ENCODE data around the gene GLMN.

Gene GLMN

GRCh38 chr1:92240034-92240433, 58.8 kb downstream of the GLMN start:
- in situ Hi-C loops (cut with MboI; ENCODE audit: low pct_unique_long_range_greater_than_20kb, low sequenced_read_pairs, unreplicated experiment), result no loop called here
- no peak for TF ChIP-seq CTCF (IDR thresholded peaks at IDR 0.05; ENCODE audit: extremely low read depth, insufficient read depth, missing control alignments)
- no peak for DNase-seq (ENCODE audit: low spot score)

GRCh38 chr1:92230736-92231135, 68.1 kb downstream of the GLMN start:
- no peak for DNase-seq (ENCODE audit: low spot score)
- in situ Hi-C loops (cut with MboI; ENCODE audit: low pct_unique_long_range_greater_than_20kb, low sequenced_read_pairs, unreplicated experiment), result no loop called here
- no peak for TF ChIP-seq CTCF (IDR thresholded peaks at IDR 0.05; ENCODE audit: extremely low read depth, insufficient read depth, missing control alignments)

- DNase-seq (ENCODE audit: low spot score), result no peak
- in situ Hi-C loops (cut with MboI; ENCODE audit: low pct_unique_long_range_greater_than_20kb, low sequenced_read_pairs, unreplicated experiment), result no loop called here
- no peak for TF ChIP-seq CTCF (IDR thresholded peaks at IDR 0.05; ENCODE audit: extremely low read depth, insufficient read depth, missing control alignments)
Measured at GRCh38 chr1:92228401-92228800, 70.4 kb downstream of the GLMN start.

- in situ Hi-C loops (cut with MboI; ENCODE audit: low pct_unique_long_range_greater_than_20kb, low sequenced_read_pairs, unreplicated experiment), result no loop called here
- TF ChIP-seq CTCF (IDR thresholded peaks at IDR 0.05; ENCODE audit: extremely low read depth, insufficient read depth, missing control alignments), result no peak
- no peak for DNase-seq (ENCODE audit: low spot score)
Measured at GRCh38 chr1:92219028-92219427, 79.8 kb downstream of the GLMN start.

GRCh38 chr1:92218559-92218958, 80.2 kb downstream of the GLMN start:
- no peak for DNase-seq (ENCODE audit: low spot score)
- in situ Hi-C loops (cut with MboI; ENCODE audit: low pct_unique_long_range_greater_than_20kb, low sequenced_read_pairs, unreplicated experiment), result no loop called here
- no peak for TF ChIP-seq CTCF (IDR thresholded peaks at IDR 0.05; ENCODE audit: extremely low read depth, insufficient read depth, missing control alignments)

- in situ Hi-C loops (cut with MboI; ENCODE audit: low pct_unique_long_range_greater_than_20kb, low sequenced_read_pairs, unreplicated experiment), result no loop called here
- TF ChIP-seq CTCF (IDR thresholded peaks at IDR 0.05; ENCODE audit: extremely low read depth, insufficient read depth, missing control alignments), result no peak
Measured at GRCh38 chr1:92217721-92218120, 81.1 kb downstream of the GLMN start, which contains the start of gene C1orf146. Gene C1orf146, plus strand, starts transcription at chr1:92217915. Its CDS starts 13,506 bp downstream, at chr1:92231421.

GRCh38 chr1:92211166-92211565, 87.6 kb downstream of the GLMN start:
- in situ Hi-C loops (cut with MboI; ENCODE audit: low pct_unique_long_range_greater_than_20kb, low sequenced_read_pairs, unreplicated experiment), result no loop called here
- no peak for DNase-seq (ENCODE audit: low spot score)
- no peak for TF ChIP-seq CTCF (IDR thresholded peaks at IDR 0.05; ENCODE audit: extremely low read depth, insufficient read depth, missing control alignments)

More at GRCh38 chr1:92217721-92218120, 81.1 kb downstream of the GLMN start, which contains the start of gene C1orf146:
- DNase-seq (ENCODE audit: low spot score), result no peak
